Cardiac septum (tissue), 1 donor: Measurements from ENCODE around the gene ITGA6. TPM values are rescaled to one million over a fixed set of nuclear protein-coding genes. Genes with fewer than 3 reads are reported as not detected.
"Not testable (repeated sequence)": the region's sequence is repeated elsewhere in the genome, so short reads cannot be mapped to it uniquely, and the experiment has no call there.

Source experiments
- DNase-seq: peaks from one replicate; pipeline ENCODE4 v3.0.0-alpha.2; 2020; ENCODE audit warnings: low spot score
- intact Hi-C: fragments of 100-400 bp; cut with DNase I; formaldehyde crosslinking; loops from one replicate; pipeline ENCODE4 v1.14.0; 2022
- total RNA-seq: library from RNA; stranded (reverse); fragmentation: NEBNext Ultra II Directional; extraction: Animal tissue kit (Norgen Biotek cat#: 25700); gene quantifications from one replicate; pipeline ENCODE4 v1.2.1, GENCODE V29; 2021
- donor health status: DM: no; HTN: no; CAD: no.

Gene ITGA6
- total RNA-seq, 1 donor from 2014 or later, result 38.9 TPM

DNA sequence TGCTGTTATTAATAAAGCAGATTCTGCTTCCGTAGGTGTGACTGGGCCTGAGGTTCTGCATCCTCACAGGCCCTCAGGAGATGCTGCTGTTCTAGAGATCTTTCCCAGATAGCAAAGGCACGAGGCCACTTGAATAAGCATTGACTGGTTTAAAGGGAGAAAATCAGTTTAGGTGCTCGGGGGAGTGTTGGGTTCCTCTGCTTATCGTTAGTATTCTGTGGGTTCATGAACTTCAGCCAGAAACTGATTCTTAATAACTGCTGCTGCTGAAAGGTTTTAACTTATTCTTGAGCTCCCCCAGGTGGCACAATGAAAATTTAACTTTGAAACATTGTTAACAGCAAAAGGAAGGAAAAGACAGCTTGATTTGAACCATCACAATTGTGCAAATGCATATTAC lies 56.9 kb downstream of the ITGA6 start:
- intact Hi-C loops, result loop anchor here (5.0 kb wide), 1 partner anchor 232 kb away; no protein-coding TSS in a partner anchor
- no peak for DNase-seq

- no peak for DNase-seq
- intact Hi-C loops, result loop anchor here (5.0 kb wide), 1 partner anchor 232 kb away; no protein-coding TSS in a partner anchor
Observed at GRCh38 chr2:172484706-172485105, 57.3 kb downstream of the ITGA6 start.

DNA sequence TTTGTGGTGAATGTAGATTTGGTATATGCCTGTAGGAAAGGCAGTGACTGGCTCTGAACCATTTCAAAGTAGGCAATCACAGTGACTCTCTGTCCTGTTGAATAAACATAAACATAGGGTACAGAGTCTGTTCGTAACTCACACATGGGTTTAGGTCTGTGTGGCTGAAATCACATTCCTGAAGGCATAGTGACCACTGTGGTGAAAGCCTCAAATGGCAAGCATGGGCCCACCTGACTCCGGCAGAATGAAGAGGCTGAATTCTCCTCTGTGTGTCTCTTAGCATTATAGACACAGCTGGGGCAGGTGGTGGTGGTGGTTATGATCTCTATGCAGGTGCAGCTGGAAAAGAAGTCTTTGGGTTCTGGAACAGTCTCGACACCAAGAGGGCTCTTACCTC lies 61.2 kb downstream of the ITGA6 start:
- intact Hi-C loops, result no loop called here
- DNase-seq, result no peak

DNA sequence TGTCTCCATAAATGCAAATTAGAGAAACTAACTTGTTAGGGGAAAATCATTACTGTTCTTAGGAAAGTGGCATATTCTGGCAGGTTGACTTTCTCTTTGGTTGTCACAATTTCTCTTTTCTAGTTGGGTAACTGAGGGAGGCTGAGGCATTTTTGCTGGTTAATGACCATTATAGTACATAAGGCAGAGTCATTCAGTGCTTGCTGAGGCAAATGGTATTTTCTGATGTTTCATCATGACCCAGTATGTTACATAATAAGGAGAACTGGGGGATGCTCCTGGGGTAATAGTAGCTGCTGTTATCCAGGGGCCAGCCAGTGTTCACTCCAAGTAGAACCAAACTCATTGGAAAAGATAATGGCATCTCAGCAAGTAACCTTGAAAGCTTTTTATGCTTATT lies 62.3 kb downstream of the ITGA6 start:
- DNase-seq, result no peak
- intact Hi-C loops, result no loop called here

- intact Hi-C loops, result no loop called here
- no peak for DNase-seq
Observed at GRCh38 chr2:172496160-172496608, 68.8 kb downstream of the ITGA6 start.

DNA sequence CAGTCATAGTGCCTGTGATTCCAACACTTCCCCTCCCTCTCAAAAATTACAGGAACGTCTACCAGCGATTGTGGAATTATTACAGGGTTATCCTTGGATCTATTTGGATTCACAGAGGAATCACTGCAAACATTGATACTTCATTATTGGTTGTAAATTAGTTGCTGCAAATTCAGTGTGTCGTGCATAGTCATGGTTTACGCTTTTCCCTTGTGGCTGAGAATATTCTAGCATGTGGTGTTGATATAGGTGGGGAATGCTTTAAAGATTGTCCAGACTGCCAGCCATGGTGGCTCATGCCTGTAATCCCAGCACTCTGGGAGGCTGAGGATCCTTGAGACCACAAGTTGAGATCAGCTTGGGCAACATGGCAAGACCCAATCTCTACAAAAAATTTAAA lies 79.8 kb downstream of the ITGA6 start:
- DNase-seq, result no peak
- intact Hi-C loops, result no loop called here

DNA sequence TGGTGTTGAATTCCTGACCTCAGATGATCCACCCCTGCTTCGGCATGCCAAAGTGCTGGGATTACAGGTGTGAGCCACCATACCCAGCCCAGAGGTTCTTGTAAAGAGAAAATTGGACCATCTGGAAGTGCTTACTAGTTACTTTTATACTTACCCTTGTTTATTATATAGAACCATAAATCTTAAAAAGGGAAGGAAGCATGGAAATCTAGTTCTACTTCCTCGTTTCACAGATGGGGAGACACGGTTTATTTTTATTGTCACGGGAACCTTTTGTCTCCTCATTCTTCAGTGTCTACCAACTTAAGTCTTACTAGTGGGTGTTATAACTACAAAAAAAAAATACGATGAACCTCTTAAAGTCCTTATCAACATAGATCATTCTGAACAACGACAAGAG lies 82.7 kb downstream of the ITGA6 start:
- DNase-seq, result no peak
- intact Hi-C loops, result no loop called here

DNA sequence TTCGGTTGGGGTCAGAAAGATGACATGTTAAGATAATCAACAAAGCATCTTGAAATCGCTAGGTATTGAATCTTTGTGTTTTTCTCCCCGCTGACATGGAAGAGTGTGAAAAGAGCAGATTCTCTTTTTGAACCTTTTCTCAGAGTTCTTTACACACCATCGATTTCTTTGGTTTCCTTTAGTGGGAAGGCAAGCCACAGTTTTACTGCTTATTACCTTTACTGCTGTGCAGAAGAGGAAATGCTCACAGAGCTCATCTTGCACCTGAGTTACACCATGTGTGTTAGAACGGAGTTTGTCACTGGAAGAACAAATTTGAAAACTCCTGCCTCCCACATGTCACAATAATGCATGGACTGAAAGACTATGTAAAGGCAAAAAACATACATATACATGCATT lies 83.2 kb downstream of the ITGA6 start:
- intact Hi-C loops, result no loop called here
- DNase-seq, result no peak

GRCh38 chr2:172512810-172513523 lies 85.6 kb downstream of the ITGA6 start:
- intact Hi-C loops, result no loop called here
- no peak for DNase-seq

GRCh38 chr2:172513524-172513900 lies 86.1 kb downstream of the ITGA6 start:
- intact Hi-C loops, result no loop called here
- DNase-seq, result no peak

DNA sequence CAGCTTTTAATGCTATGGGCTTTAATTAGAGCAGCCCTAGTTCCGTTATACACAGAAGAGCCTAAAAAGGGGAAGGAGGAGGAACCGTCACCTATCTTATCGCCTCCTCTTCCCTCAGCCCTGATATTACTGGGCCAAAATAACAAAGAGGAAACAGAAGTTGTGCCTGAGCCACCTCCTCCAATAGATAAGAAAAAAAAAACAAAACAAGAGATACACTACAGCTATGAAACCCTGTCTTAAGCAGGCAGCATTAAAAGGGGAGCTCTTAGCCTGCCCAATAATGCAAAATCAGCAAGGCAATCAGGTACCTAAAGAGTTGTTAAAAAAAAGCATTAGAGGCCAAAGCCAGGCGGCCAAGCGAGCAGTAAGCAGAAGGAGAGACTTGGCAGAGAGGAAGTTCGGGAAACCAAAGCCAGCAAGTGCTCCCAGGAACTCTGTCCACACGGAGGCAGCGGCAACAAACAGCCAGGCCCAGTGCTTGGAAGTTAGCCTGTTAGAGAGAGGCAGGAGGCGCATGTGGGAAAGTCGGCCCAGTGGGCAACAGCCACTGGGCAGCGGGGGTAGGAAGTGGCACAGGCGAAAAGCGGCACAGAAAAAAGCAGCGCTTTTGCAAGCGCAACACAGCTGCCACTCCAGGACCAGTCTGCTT lies 86.7 kb downstream of the ITGA6 start:
- peak; percentile 78 for DNase-seq
- intact Hi-C loops, result no loop called here

- no peak for DNase-seq
- intact Hi-C loops, result no loop called here
Observed at GRCh38 chr2:172516299-172516698, 88.9 kb downstream of the ITGA6 start.

GRCh38 chr2:172518995-172519394 lies 91.6 kb downstream of the ITGA6 start:
- intact Hi-C loops, result no loop called here
- no peak for DNase-seq

- DNase-seq, result no peak
- intact Hi-C loops, result no loop called here
Observed at GRCh38 chr2:172525601-172526000, 98.2 kb downstream of the ITGA6 start.

DNA sequence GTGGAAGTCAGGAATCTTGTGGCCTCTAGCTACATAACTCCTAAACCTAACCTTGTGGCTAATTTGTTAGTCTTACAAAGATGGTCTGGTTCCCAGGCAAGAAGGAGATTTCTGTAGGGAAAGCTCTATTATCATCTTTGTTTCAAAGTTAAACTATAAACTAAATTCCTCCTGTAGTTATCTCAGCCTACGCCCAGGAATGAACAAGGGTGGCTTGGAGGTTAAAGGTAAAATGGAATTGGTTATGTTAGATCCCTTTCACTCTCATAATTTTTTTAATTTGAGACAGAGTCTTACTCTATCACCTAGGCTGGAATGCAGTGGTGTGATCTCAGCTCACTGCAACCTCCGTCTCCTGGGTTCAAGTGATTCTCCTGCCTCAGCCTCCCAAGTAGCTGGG lies 103.9 kb downstream of the ITGA6 start:
- DNase-seq, result no peak
- intact Hi-C loops, result no loop called here

- intact Hi-C loops, DNase-seq: not testable (repeated sequence)
Observed at GRCh38 chr2:172532461-172532860, 105.1 kb downstream of the ITGA6 start.

GRCh38 chr2:172533687-172534086 lies 106.3 kb downstream of the ITGA6 start:
- DNase-seq, result no peak

GRCh38 chr2:172535119-172535518 lies 107.7 kb downstream of the ITGA6 start:
- intact Hi-C loops, result no loop called here
- no peak for DNase-seq

More at GRCh38 chr2:172533687-172534086, 106.3 kb downstream of the ITGA6 start:
- intact Hi-C loops, result no loop called here

- DNase-seq, intact Hi-C loops: not testable (repeated sequence)
Observed at GRCh38 chr2:172537851-172538250, 110.5 kb downstream of the ITGA6 start.

GRCh38 chr2:172539767-172540166 lies 112.4 kb downstream of the ITGA6 start:
- DNase-seq, result no peak
- intact Hi-C loops, result no loop called here

- intact Hi-C loops, result no loop called here
- DNase-seq, result no peak
Observed at GRCh38 chr2:172540421-172540820, 113.0 kb downstream of the ITGA6 start.
